Smooth muscle cell (in vitro differentiated cells): ENCODE results near the gene TM9SF4. TPM values are rescaled to one million over a fixed set of nuclear protein-coding genes. Genes with fewer than 3 reads are reported as not detected.

ENCODE experiments used
- DNase-seq: peaks from one replicate; lab custom pipeline; 2025; ENCODE audit not compliant: unreplicated experiment; lab: John Stamatoyannopoulos, UW
- H2AFZ ChIP-seq: fragments of 200-600 bp; sonication (generic); 2 replicates; pipeline ENCODE4 v1.6.0; 2016; ENCODE audit warnings: antibody characterized with exemption, low read depth, mild to moderate bottlenecking
- H3F3A ChIP-seq: fragments of 200-600 bp; sonication (generic); 2 replicates; pipeline ENCODE4 v1.6.0; 2017; ENCODE audit warnings: antibody characterized with exemption, low read depth
- H3K27ac ChIP-seq: fragments of 200-600 bp; sonication (generic); 2 replicates; pipeline ENCODE4 v1.5.1; 2016; ENCODE audit warnings: low read depth, mild to moderate bottlenecking
- H3K27me3 ChIP-seq: fragments of 200-600 bp; sonication (generic); 2 replicates; pipeline ENCODE4 v1.6.1; 2016; ENCODE audit warnings: low read depth, mild to moderate bottlenecking
- H3K36me3 ChIP-seq: fragments of 200-600 bp; sonication (generic); 2 replicates; pipeline ENCODE4 v1.5.1; 2016; ENCODE audit warnings: low read depth
- H3K4me1 ChIP-seq: fragments of 200-600 bp; sonication (generic); 2 replicates; pipeline ENCODE4 v1.5.1; 2016; ENCODE audit warnings: low read depth
- H3K4me2 ChIP-seq: fragments of 200-600 bp; sonication (generic); 2 replicates; pipeline ENCODE4 v1.6.0; 2016; ENCODE audit warnings: mild to moderate bottlenecking
- H3K4me3 ChIP-seq: fragments of 200-600 bp; sonication (generic); 2 replicates; pipeline ENCODE4 v1.5.1; 2016; ENCODE audit warnings: mild to moderate bottlenecking
- H3K79me2 ChIP-seq: fragments of 200-600 bp; sonication (generic); 2 replicates; pipeline ENCODE4 v1.6.0; 2016; ENCODE audit warnings: low read depth, mild to moderate bottlenecking
- H3K9ac ChIP-seq: fragments of 200-600 bp; sonication (generic); 2 replicates; pipeline ENCODE4 v1.6.0; 2016; ENCODE audit warnings: low read depth
- H3K9me3 ChIP-seq: fragments of 200-600 bp; sonication (generic); replicated peaks from 2 replicates; pipeline ENCODE4 v1.5.1; 2016; ENCODE audit warnings: low read depth
- H4K20me1 ChIP-seq: fragments of 200-600 bp; sonication (generic); 2 replicates; pipeline ENCODE4 v1.6.0; 2016; ENCODE audit warnings: low read depth
- WGBS: methylation state at CpG from one replicate; pipeline ENCODE4 v1.1.7; 2016; ENCODE audit warnings: low lambda C conversion rate; 5-methylcytosine and 5-hydroxymethylcytosine counted together
- polyA plus RNA-seq: library from polyadenylated mRNA; unstranded; fragments of >200 nt; fragmentation: Nextera tagmentation; extraction: Ambion mirVana; gene quantifications from 2 replicates; pipeline ENCODE4 v1.2.1, GENCODE V29; 2016
- total RNA-seq: library from RNA; depleted of rRNA; stranded (reverse); fragments of >200 nt; gene quantifications from 2 replicates; pipeline ENCODE4 v1.2.3, GENCODE V29; 2014
- TF ChIP-seq, protein P1 (sequence below): fragments of 200-600 bp; sonication (generic); IDR thresholded peaks from 2 replicates; pipeline ENCODE4 v1.5.1; 2017; ENCODE audit warnings: borderline replicate concordance, mild to moderate bottlenecking, antibody characterized with exemption; ENCODE audit not compliant: insufficient read depth, poor library complexity, severe bottlenecking

The TM9SF4 gene
- total and polyA plus RNA-seq, 2 experiments from 2014 or later: 59.2 to 90.2 TPM

DNA sequence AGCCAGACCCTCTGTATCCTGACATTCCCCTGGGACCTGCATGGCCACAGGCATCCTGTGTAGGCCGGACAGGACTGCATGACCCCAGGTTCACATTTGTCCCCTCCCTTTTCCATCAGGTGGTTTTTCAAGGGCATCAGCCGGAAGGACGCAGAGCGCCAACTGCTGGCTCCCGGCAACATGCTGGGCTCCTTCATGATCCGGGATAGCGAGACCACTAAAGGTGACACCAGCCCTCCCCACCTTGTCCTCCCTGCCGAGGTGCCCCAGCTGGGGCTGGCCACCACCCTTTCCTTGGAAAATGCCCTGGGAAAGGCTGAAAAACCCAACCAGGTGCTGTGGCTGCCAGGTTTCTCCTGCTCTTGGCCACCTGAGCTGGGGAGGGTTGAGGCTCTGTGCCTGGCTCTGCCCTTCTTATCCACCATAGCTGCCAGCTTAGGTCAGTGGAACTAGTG is 29.8 kb upstream of the TM9SF4 start:
- 80% methylated on average over 8 of the region's 8 CpGs for WGBS
- TF ChIP-seq, protein P1, sequence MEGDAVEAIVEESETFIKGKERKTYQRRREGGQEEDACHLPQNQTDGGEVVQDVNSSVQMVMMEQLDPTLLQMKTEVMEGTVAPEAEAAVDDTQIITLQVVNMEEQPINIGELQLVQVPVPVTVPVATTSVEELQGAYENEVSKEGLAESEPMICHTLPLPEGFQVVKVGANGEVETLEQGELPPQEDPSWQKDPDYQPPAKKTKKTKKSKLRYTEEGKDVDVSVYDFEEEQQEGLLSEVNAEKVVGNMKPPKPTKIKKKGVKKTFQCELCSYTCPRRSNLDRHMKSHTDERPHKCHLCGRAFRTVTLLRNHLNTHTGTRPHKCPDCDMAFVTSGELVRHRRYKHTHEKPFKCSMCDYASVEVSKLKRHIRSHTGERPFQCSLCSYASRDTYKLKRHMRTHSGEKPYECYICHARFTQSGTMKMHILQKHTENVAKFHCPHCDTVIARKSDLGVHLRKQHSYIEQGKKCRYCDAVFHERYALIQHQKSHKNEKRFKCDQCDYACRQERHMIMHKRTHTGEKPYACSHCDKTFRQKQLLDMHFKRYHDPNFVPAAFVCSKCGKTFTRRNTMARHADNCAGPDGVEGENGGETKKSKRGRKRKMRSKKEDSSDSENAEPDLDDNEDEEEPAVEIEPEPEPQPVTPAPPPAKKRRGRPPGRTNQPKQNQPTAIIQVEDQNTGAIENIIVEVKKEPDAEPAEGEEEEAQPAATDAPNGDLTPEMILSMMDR: no peak
- no peaks in the 10 kb centered on the region for H3K9me3 ChIP-seq

DNA sequence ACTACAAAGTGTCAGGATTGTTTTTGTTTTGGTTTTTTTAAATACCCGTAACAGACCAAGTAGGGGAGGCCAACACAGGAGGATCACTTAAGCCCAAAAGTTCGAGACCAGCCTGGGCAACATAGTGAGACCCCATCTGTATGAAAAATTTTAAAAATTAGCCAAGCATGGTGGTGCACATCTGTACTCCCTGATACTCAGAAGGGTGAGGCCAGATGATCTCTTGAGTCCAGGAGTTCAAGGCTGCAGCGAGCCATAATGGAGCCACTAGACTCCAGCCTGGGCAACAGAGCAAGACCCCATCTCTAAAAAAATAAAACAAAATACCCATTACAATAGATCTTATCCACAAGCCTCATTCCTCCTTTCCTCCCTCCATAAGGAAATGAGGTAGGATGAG is 28.7 kb upstream of the TM9SF4 start:
- Histone ChIP-seq H3F3A (no peaks in the 10 kb centered on the region), H3K79me2 (no peaks in the 10 kb centered on the region), H3K27me3 (peaks cover 21% of the 10 kb centered on the region), H4K20me1 (no peaks in the 10 kb centered on the region), H3K9ac (no peak overlapping the region), H3K36me3 (no peaks in the 10 kb centered on the region), H3K9me3 (no peaks in the 10 kb centered on the region), H3K27ac (no peak overlapping the region), H2AFZ (no peak overlapping the region), H3K4me1 (no peaks in the 10 kb centered on the region), H3K4me2 (no peak overlapping the region), H3K4me3 (no peak overlapping the region)
- no peak for DNase-seq
- TF ChIP-seq, protein P1: no peak
- WGBS: 61% methylated on average over 3 of the region's 3 CpGs

More for the DNA sequence above, 29.8 kb upstream of the TM9SF4 start:
- Histone ChIP-seq H3K79me2 (no peaks in the 10 kb centered on the region), H3K27me3 (peaks cover 31% of the 10 kb centered on the region), H3K27ac (no peak overlapping the region), H3K4me3 (no peak overlapping the region), H3F3A (no peaks in the 10 kb centered on the region), H3K36me3 (no peaks in the 10 kb centered on the region), H3K9ac (no peak overlapping the region), H2AFZ (no peak overlapping the region), H3K4me1 (no peaks in the 10 kb centered on the region), H3K4me2 (no peak overlapping the region), H4K20me1 (no peaks in the 10 kb centered on the region)
- no peak for DNase-seq

- TF ChIP-seq, protein P1: no peak
- no peaks in the 10 kb centered on the region for H4K20me1 ChIP-seq
- H3K9me3 ChIP-seq: no peaks in the 10 kb centered on the region
- no peak overlapping the region for H3K4me3 ChIP-seq
- no peak for DNase-seq
- no peaks in the 10 kb centered on the region for H3K36me3 ChIP-seq
- no peak overlapping the region for H3K9ac ChIP-seq
- H3K4me1 ChIP-seq: no peaks in the 10 kb centered on the region
- no peak overlapping the region for H3K4me2 ChIP-seq
- H3K27ac ChIP-seq: no peak overlapping the region
- H2AFZ ChIP-seq: no peak overlapping the region
- H3K79me2 ChIP-seq: no peaks in the 10 kb centered on the region
- H3K27me3 ChIP-seq: peaks cover 13% of the 10 kb centered on the region
- no peaks in the 10 kb centered on the region for H3F3A ChIP-seq
- WGBS: 93% methylated on average over 6 of the region's 6 CpGs
These were observed 26.0 kb upstream of the TM9SF4 start for GRCh38 chr20:32083469-32083868.

DNA sequence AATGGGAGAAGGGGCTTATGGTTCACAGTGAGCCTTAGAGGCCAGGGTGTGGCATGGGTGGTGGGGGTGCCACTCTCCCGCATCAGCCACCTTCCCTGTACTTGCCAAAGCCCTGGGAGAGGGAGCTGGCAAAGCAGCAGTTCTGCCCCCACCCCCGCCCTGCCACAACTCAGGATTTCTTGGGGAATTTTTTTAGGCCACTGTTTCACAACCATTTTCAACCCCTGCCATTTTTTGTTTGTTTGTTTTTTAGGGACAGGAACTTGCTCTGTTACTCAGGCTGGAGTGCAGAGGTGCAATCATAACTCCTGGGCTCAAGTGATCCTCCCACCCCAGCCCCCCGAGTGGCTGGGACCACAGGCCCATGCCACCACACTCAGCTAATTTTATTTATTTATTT is 22.4 kb upstream of the TM9SF4 start:
- Histone ChIP-seq H3K36me3 (no peaks in the 10 kb centered on the region), H3K9me3 (no peaks in the 10 kb centered on the region), H3K9ac (no peak overlapping the region), H3K4me2 (no peak overlapping the region), H3K27me3 (peaks cover 4% of the 10 kb centered on the region), H4K20me1 (no peaks in the 10 kb centered on the region), H3F3A (no peaks in the 10 kb centered on the region), H3K79me2 (no peaks in the 10 kb centered on the region), H3K4me1 (no peaks in the 10 kb centered on the region), H3K4me3 (no peak overlapping the region), H2AFZ (no peak overlapping the region), H3K27ac (no peak overlapping the region)
- TF ChIP-seq, protein P1: no peak
- no peak for DNase-seq
- WGBS: 96% methylated on average over 3 of the region's 3 CpGs
